ENCODE data around the gene SGSM2. TPM values are rescaled to one million over a fixed set of nuclear protein-coding genes. Genes with fewer than 3 reads are reported as not detected.

Gene SGSM2
- 10 to 100 TPM; 20.9 to 31.4 TPM for total RNA-seq

DNA sequence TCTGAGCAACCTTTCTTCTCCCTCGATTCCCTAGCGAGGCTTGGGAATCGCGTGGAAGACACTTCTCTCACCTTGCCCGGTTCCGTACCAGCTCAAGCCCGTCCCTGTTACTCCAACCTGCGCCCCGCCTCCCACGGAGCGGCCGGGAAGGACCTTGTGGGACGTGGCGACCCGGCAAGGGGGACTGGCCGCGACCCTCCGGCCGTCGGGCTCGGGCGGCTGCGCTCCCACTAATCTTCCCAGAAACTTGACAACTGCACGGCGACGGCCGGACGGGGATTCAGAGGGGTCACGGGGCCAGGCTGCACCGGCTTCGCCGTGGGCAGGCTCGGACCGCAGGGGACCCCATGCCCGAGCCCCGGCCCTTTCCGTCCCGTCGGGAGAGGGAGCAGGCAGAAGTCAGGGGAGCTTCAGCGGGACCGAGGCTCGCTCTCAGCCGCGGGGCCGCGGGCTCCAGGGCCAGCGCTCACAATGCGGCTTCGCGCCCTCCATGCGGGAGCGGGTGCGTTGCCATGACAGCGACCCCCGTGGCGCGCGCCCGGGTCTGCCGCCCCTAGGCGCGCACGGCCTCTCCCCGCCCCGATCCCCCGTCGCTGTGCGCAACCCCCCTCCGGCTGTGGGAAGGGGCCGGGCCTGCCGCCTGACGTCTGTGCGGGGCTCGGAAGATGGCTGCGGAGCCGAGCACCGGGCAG lies at the start of gene SGSM2:
Gene SGSM2, plus strand, starts transcription at position 650 of the 692 bp plus-strand sequence. CDS start 188 bp downstream, outside the sequence.
- Histone ChIP-seq H3K27ac (peak within 1 kb of the TSS; percentile 86 to 87), H3K27me3 (no peaks in the 10 kb centered on the region), H3K4me1 (peaks cover 0 to 24% of the 10 kb centered on the region in 2 donors), H3K4me3 (peak within 1 kb of the TSS; percentile 65 to 91), H3K9me3 (no peaks in the 10 kb centered on the region), H3K36me3 (peaks cover 34% of the 10 kb centered on the region)
- no peak for DNase-seq (ENCODE audit: low spot score)
- no peak for TF ChIP-seq CTCF (IDR thresholded peaks at IDR 0.05)

DNA sequence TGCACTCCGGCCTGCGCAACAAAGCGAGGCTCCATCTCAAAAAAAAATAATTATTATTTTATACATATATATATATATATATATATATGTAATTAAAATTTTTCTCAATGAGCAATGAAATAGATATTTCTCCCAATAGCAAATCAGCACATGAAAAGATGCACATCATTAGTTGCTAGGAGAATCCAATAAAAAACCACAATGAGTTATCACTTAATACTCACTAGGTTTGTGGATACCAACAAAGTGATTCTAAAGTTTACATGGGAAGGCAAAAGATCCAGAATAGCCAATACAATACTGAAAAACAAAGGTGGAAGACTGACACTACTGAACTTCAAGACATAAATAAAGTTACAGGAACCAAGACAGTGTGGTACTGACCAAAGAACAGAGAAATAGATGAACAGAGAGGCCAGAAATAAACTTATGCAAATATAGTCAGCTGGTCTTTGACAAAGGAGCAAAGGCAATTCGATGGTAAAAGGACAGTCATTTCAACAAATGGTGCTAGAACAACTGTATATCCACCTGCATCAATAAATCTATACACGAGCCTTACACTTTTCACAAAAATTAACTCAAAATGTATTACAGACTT lies 47.3 kb upstream of the SGSM2 start:
- Histone ChIP-seq H3K4me1 (no peaks in the 10 kb centered on the region), H3K27ac (no peak overlapping the region), H3K27me3 (no peaks in the 10 kb centered on the region), H3K36me3 (peaks cover 70% of the 10 kb centered on the region), H3K4me3 (no peak overlapping the region), H3K9me3 (no peaks in the 10 kb centered on the region)
- no peak for TF ChIP-seq CTCF (IDR thresholded peaks at IDR 0.05)
- DNase-seq (ENCODE audit: low spot score), result no peak

DNA sequence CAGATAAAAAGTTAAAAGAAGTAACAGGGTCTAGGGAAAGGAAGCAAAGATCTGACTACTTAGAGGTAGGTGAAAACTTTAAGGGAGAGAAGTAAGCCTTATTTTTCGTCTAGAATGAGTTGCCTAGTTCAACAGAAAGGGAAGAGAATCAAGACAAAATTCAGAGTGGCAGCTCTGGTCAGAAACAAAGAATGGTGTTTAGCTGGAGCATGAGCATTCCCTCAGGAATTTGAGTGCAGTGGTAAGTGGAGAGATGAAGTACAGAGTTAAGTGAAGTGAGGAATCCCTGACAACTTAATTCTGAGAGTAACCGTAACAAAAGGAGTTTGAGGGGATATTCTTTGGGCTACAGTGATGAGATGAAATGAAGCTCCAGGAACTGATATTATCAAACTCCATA lies 45.2 kb upstream of the SGSM2 start:
- Histone ChIP-seq H3K9me3 (no peaks in the 10 kb centered on the region), H3K4me1 (peaks cover 0 to 4% of the 10 kb centered on the region in 2 donors), H3K36me3 (peaks cover 72% of the 10 kb centered on the region), H3K27me3 (no peaks in the 10 kb centered on the region), H3K27ac (no peak overlapping the region), H3K4me3 (no peak overlapping the region)
- DNase-seq (ENCODE audit: low spot score), result no peak
- TF ChIP-seq CTCF (IDR thresholded peaks at IDR 0.05), result no peak

- Histone ChIP-seq H3K4me3 (no peak overlapping the region), H3K27ac (no peak overlapping the region), H3K27me3 (no peaks in the 10 kb centered on the region), H3K9me3 (no peaks in the 10 kb centered on the region), H3K4me1 (peaks cover 0 to 4% of the 10 kb centered on the region in 2 donors), H3K36me3 (peaks cover 63% of the 10 kb centered on the region)
- no peak for TF ChIP-seq CTCF (IDR thresholded peaks at IDR 0.05)
- no peak for DNase-seq (ENCODE audit: low spot score)
Measured at GRCh38 chr17:2295575-2295974, 41.7 kb upstream of the SGSM2 start.

DNA sequence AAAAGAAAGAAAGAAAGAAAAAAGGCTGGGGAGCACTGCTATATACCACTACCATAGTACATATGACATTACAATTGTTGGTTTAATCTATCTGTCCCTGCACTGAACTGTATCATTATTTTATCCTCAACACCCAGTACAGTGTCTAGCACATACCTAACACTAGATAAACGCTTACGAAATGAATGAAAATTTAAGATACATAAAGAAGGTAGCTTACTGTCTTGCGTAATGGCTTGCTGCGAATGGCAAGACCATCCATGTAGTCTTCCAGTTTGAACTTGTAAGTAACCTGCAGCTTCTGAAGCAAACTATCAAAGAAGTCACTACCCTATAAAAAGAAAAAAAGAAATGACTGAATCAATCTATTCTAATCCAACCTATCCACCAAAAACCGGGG lies 40.3 kb upstream of the SGSM2 start:
- Histone ChIP-seq H3K9me3 (no peaks in the 10 kb centered on the region), H3K4me3 (no peak overlapping the region), H3K36me3 (peaks cover 52% of the 10 kb centered on the region), H3K27ac (no peak overlapping the region), H3K4me1 (peaks cover 0 to 14% of the 10 kb centered on the region in 2 donors), H3K27me3 (no peaks in the 10 kb centered on the region)
- DNase-seq (ENCODE audit: low spot score), result no peak
- TF ChIP-seq CTCF (IDR thresholded peaks at IDR 0.05), result no peak

Data from right atrium auricular region (tissue), 2 donors.